ENCODE measurements around the gene PEMT. TPM values are rescaled to one million over a fixed set of nuclear protein-coding genes. Genes with fewer than 3 reads are reported as not detected.

The PEMT gene
- total RNA-seq, 1 donor from 2014 or later: 690 TPM

DNA sequence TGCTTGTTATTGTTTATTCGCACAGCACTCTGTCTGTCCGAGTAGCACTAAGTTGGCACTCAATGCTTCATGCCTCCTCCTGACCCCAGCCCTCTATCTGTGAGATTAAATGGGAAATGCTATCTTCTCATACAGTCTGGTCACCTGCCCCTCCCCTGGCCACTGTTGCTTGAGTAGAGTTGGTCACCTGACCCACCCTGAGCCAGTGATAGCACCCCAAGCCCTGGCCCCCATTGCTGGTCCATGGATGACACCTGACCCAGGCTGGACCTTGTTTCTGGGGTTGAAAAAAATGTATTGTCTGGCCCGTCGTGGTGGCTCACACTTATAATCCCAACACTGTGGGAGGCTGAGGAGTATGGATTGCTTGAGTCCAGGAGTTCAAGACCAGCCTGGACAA is 8.5 kb upstream of the PEMT start:
- Histone ChIP-seq H3K4me3 (no peak overlapping the region), H3K4me1 (no peaks in the 10 kb centered on the region), H3K27me3 (no peaks in the 10 kb centered on the region), H3K9me3 (no peaks in the 10 kb centered on the region), H3K27ac (no peak overlapping the region), H3K36me3 (no peaks in the 10 kb centered on the region)
- DNase-seq (ENCODE audit: low spot score in 2 of 2): no peak
- TF ChIP-seq, protein P1, sequence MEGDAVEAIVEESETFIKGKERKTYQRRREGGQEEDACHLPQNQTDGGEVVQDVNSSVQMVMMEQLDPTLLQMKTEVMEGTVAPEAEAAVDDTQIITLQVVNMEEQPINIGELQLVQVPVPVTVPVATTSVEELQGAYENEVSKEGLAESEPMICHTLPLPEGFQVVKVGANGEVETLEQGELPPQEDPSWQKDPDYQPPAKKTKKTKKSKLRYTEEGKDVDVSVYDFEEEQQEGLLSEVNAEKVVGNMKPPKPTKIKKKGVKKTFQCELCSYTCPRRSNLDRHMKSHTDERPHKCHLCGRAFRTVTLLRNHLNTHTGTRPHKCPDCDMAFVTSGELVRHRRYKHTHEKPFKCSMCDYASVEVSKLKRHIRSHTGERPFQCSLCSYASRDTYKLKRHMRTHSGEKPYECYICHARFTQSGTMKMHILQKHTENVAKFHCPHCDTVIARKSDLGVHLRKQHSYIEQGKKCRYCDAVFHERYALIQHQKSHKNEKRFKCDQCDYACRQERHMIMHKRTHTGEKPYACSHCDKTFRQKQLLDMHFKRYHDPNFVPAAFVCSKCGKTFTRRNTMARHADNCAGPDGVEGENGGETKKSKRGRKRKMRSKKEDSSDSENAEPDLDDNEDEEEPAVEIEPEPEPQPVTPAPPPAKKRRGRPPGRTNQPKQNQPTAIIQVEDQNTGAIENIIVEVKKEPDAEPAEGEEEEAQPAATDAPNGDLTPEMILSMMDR (IDR thresholded peaks at IDR 0.05): no peak
- intact Hi-C loops (cut with DNase I): no loop called here

DNA sequence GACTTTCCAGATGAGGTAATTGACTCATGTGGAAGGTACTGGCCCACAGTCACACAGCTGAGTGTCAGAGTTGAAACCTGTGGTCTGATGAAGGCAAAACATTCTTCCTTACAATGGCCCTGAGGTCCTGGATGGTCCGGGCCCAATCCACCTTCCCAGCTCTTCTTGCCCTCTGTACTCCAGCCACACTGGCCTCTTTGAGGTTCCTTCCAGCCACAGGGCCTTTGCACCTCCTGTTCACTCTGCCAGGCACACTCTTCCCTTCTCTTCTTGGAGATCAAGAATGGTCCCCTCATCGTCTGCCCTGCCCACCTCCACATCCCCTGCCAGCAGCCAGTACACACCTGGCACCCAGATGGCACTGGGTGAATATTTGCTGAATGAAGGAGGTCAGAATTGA is 6.5 kb upstream of the PEMT start:
- Histone ChIP-seq H3K27ac (no peak overlapping the region), H3K9me3 (no peaks in the 10 kb centered on the region), H3K36me3 (no peaks in the 10 kb centered on the region), H3K27me3 (no peaks in the 10 kb centered on the region), H3K4me3 (no peak overlapping the region), H3K4me1 (no peaks in the 10 kb centered on the region)
- intact Hi-C loops (cut with DNase I): no loop called here
- DNase-seq (ENCODE audit: low spot score in 2 of 2): no peak
- TF ChIP-seq, protein P1 (IDR thresholded peaks at IDR 0.05): no peak

DNA sequence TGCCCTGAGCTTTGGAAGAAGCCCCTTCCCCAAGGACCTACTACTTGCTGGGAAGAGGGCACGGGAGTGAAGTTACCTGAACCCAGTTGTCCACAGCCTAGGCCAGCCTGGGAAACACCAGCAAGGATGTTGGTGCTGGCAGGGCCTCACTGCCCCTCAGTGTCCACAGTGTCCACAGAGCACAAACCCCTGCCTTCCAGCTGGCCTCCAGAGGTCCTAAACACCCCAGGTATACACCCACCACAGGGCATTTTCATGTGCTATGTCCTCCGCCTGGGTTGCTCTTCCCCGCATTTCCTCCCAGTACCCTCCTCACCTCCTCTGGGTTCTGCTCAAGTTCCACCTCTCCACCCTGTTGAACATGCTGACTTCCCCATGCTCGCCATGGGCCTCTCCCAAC is 4.2 kb upstream of the PEMT start:
- Histone ChIP-seq H3K36me3 (no peaks in the 10 kb centered on the region), H3K4me3 (no peak overlapping the region), H3K27ac (no peak overlapping the region), H3K4me1 (peaks cover 2 to 8% of the 10 kb centered on the region in 2 donors), H3K9me3 (no peaks in the 10 kb centered on the region), H3K27me3 (no peaks in the 10 kb centered on the region)
- TF ChIP-seq, protein P1 (IDR thresholded peaks at IDR 0.05): no peak
- intact Hi-C loops (cut with DNase I): no loop called here
- DNase-seq (ENCODE audit: low spot score in 2 of 2): no peak

DNA sequence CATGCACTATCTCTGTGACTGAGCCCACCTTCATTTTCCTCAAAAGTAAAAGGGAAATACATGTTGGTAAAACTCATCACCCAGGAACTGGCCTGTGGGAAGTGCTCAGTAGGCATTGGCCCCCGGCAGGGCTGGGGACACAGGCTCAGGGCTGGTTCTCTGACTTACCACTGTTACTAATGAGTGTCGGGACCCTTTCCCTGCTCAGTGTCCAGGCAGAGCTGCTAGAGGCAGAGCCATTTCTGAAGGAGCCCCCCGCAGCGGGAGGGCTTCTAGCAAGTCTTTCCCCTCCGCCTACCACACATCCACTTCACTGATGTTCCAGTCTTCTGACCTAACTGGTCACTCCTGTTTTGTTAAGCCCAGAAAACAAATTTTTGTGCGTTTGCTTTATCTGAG is 1.7 kb upstream of the PEMT start:
- Histone ChIP-seq H3K4me1 (peaks cover 2 to 14% of the 10 kb centered on the region in 2 donors), H3K4me3 (no peak overlapping the region), H3K9me3 (no peaks in the 10 kb centered on the region), H3K27ac (no peak overlapping the region), H3K36me3 (no peaks in the 10 kb centered on the region), H3K27me3 (no peaks in the 10 kb centered on the region)
- intact Hi-C loops (cut with DNase I): loop anchor here (5.0 kb wide), 1 partner anchor 444 kb away; the partner anchor contains the start of genes ATPAF2 and GID4
- DNase-seq (ENCODE audit: low spot score in 2 of 2): no peak
- TF ChIP-seq, protein P1 (IDR thresholded peaks at IDR 0.05): no peak

DNA sequence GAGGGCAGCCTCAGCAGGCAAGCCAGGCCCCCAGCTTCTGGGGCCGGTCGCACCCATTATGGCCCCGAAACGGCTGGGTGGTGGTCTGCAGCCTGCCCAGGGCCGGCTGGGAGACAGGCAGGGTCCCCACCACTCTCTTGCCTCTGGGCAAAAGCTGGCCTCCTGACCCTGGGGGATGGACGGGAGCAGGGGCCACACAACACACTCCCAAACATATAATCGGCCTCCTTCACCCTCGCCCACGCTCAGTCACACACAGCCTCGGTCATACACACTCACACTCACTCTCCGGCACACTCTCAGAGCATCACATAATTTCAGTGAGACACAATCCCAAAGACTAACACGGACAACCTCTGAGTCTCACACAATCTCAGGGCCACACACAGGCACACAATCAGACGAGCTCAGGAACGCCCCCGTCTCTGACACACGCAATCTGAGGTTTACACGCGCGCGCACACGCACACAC is 589 bp downstream of the PEMT start:
- Histone ChIP-seq H3K27me3 (no peaks in the 10 kb centered on the region), H3K9me3 (no peaks in the 10 kb centered on the region), H3K27ac (peak overlapping the region; percentile 69 to 85), H3K4me1 (peaks cover 2 to 14% of the 10 kb centered on the region in 2 donors), H3K36me3 (no peaks in the 10 kb centered on the region), H3K4me3 (peak overlapping the region; percentile 79 to 80)
- DNase-seq (ENCODE audit: low spot score in 2 of 2): no peak
- TF ChIP-seq, protein P1 (IDR thresholded peaks at IDR 0.05): no peak
- intact Hi-C loops (cut with DNase I): loop anchor here (1.0 to 5.0 kb wide), 4 partner anchors 95 to 496 kb away; partner anchors contain the start of genes ATPAF2, DRG2, GID4 and MED9
